GM12892 (cell line): ENCODE results near the gene RRAGC.

Experiments used
- POLR2A ChIP-seq: IDR thresholded peaks from 2 replicates; pipeline ENCODE4 v1.6.1; 2011; ENCODE audit warnings: low read depth, low read length, control low read depth
- POLR2AphosphoS5 ChIP-seq: IDR thresholded peaks from 2 replicates; pipeline ENCODE4 v1.6.1; 2011; ENCODE audit warnings: low read depth, low read length, control low read depth

DNA sequence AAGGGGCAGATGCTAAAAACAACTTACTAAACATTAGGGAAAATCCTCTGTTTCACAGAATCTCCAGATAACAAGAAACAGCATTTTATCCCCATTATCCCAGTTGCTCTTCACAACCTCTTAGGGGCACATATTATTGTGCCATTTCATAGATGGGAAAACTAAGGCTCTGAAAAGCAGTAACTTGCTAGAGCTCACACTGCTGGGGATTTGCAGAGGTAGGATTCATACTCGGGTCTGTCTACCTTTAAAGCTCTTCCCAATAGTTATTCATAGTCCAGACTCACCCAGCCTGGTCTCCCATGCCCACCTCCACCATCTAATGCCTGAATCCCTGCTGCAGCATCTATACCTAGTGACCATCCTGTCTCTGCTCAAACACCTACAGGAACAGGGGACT is 67.7 kb downstream of the RRAGC start:
- TF ChIP-seq POLR2AphosphoS5 (no peak), POLR2A (no peak)
